WTC11 (cell line): ENCODE data around the gene DTNA. TPM values are rescaled to one million over a fixed set of nuclear protein-coding genes. Genes with fewer than 3 reads are reported as not detected.

ENCODE experiments used
- ATAC-seq: fragments of 200-7000 bp; cut with Tn5 transposase; 2 replicates; pipeline ENCODE4 v1.10.0; 2021; ENCODE audit warnings: mild to moderate bottlenecking, moderate library complexity
- CTCF ChIA-PET: fragments of 300-600 bp; sonication (Branson Sonifier 250); formaldehyde crosslinking; loops from one replicate; lab custom pipeline; 2021; ENCODE audit warnings: antibody characterized with exemption; lab: Charles Lee
- POLR2A ChIA-PET: fragments of 350-600 bp; sonication (Branson Sonifier 250); formaldehyde crosslinking; loops from one replicate; lab custom pipeline; 2021; ENCODE audit warnings: antibody characterized with exemption; lab: Charles Lee
- DNase-seq: peaks from one replicate; pipeline ENCODE4 v3.0.0; 2021; ENCODE audit warnings: low spot score
- H3K27ac Mint-ChIP-seq: 2 replicates; pipeline ENCODE4 v1.8.0; 2021; ENCODE audit warnings: mixed read lengths
- H3K27me3 Mint-ChIP-seq: 2 replicates; pipeline ENCODE4 v1.8.0; 2021; ENCODE audit warnings: low read depth, mild to moderate bottlenecking, moderate library complexity, mixed read lengths
- H3K36me3 Mint-ChIP-seq: 2 replicates; pipeline ENCODE4 v1.8.0; 2021; ENCODE audit warnings: mixed read lengths
- H3K4me1 Mint-ChIP-seq: 2 replicates; pipeline ENCODE4 v1.8.0; 2022; ENCODE audit warnings: mixed read lengths
- H3K4me3 Mint-ChIP-seq: 2 replicates; pipeline ENCODE4 v1.8.0; 2021; ENCODE audit warnings: mild to moderate bottlenecking, moderate library complexity, mixed read lengths
- H3K9me3 Mint-ChIP-seq: 2 replicates; pipeline ENCODE4 v1.8.0; 2021; ENCODE audit warnings: mixed read lengths
- GABPB1 ChIP-seq: sonication (generic); formaldehyde crosslinking; IDR thresholded peaks from 2 replicates; pipeline ENCODE4 v1.8.1; 2023; ENCODE audit warnings: mild to moderate bottlenecking, missing genetic modification reagents
- GRHL2 ChIP-seq: fragments of 250-450 bp; sonication (Bioruptor Pico); IDR thresholded peaks from 2 replicates; pipeline ENCODE4 v1.8.0; 2022; ENCODE audit warnings: mild to moderate bottlenecking, moderate library complexity; ENCODE audit not compliant: insufficient replicate concordance, severe bottlenecking
- KAT7 ChIP-seq: sonication (generic); formaldehyde crosslinking; IDR thresholded peaks from 2 replicates; pipeline ENCODE4 v1.8.1; 2023; ENCODE audit warnings: missing genetic modification reagents, mild to moderate bottlenecking, borderline replicate concordance
- NFE2L1 ChIP-seq: sonication (generic); formaldehyde crosslinking; IDR thresholded peaks from 2 replicates; pipeline ENCODE4 v1.8.1; 2023; ENCODE audit warnings: missing genetic modification reagents
- NFYB ChIP-seq: sonication (generic); formaldehyde crosslinking; conservative IDR thresholded peaks from 2 replicates; pipeline ENCODE4 v1.8.0; 2022; ENCODE audit warnings: low read depth, missing genetic modification reagents
- OVOL2 ChIP-seq: fragments of 250-450 bp; sonication (Bioruptor Pico); IDR thresholded peaks from 2 replicates; pipeline ENCODE4 v1.9.0; 2021; ENCODE audit warnings: mild to moderate bottlenecking, borderline replicate concordance
- SMAD3 ChIP-seq: sonication (generic); formaldehyde crosslinking; IDR thresholded peaks from 2 replicates; pipeline ENCODE4 v1.8.0; 2022; ENCODE audit warnings: missing genetic modification reagents, mild to moderate bottlenecking, borderline replicate concordance
- ZNF232 ChIP-seq: sonication (generic); formaldehyde crosslinking; IDR thresholded peaks from 2 replicates; pipeline ENCODE4 v1.8.0; 2022; ENCODE audit warnings: mild to moderate bottlenecking, missing genetic modification reagents
- total RNA-seq: library from RNA; stranded (reverse); gene quantifications from 3 replicates; pipeline ENCODE4 v1.2.3, GENCODE V29; 2021
- TF ChIP-seq, protein P1 (sequence below): sonication (generic); formaldehyde crosslinking; IDR thresholded peaks from 2 replicates; pipeline ENCODE4 v1.8.0; 2023; ENCODE audit warnings: missing genetic modification reagents, mild to moderate bottlenecking, borderline replicate concordance
- TF ChIP-seq, protein P2 (sequence below): fragments of 250-450 bp; sonication (Bioruptor Pico); IDR thresholded peaks from 2 replicates; pipeline ENCODE4 v1.9.0; 2021; ENCODE audit warnings: mild to moderate bottlenecking
- TF ChIP-seq, protein P3 (sequence below): sonication (generic); formaldehyde crosslinking; IDR thresholded peaks from 2 replicates; pipeline ENCODE4 v1.8.0; 2022; ENCODE audit warnings: missing genetic modification reagents
- TF ChIP-seq, protein P4 (sequence below): sonication (generic); formaldehyde crosslinking; IDR thresholded peaks from 2 replicates; pipeline ENCODE4 v1.8.1; 2023; ENCODE audit warnings: mild to moderate bottlenecking, missing genetic modification reagents, moderate library complexity
- TF ChIP-seq, protein P5 (sequence below): sonication (generic); formaldehyde crosslinking; IDR thresholded peaks from 2 replicates; pipeline ENCODE4 v1.8.0; 2022; ENCODE audit warnings: mild to moderate bottlenecking, missing genetic modification reagents
- TF ChIP-seq, protein P6 (sequence below): sonication (generic); formaldehyde crosslinking; IDR thresholded peaks from 2 replicates; pipeline ENCODE4 v1.8.0; 2023; ENCODE audit warnings: mild to moderate bottlenecking, missing genetic modification reagents

The DTNA gene
- total RNA-seq, 1 experiment from 2014 or later = 16.1 TPM

DNA sequence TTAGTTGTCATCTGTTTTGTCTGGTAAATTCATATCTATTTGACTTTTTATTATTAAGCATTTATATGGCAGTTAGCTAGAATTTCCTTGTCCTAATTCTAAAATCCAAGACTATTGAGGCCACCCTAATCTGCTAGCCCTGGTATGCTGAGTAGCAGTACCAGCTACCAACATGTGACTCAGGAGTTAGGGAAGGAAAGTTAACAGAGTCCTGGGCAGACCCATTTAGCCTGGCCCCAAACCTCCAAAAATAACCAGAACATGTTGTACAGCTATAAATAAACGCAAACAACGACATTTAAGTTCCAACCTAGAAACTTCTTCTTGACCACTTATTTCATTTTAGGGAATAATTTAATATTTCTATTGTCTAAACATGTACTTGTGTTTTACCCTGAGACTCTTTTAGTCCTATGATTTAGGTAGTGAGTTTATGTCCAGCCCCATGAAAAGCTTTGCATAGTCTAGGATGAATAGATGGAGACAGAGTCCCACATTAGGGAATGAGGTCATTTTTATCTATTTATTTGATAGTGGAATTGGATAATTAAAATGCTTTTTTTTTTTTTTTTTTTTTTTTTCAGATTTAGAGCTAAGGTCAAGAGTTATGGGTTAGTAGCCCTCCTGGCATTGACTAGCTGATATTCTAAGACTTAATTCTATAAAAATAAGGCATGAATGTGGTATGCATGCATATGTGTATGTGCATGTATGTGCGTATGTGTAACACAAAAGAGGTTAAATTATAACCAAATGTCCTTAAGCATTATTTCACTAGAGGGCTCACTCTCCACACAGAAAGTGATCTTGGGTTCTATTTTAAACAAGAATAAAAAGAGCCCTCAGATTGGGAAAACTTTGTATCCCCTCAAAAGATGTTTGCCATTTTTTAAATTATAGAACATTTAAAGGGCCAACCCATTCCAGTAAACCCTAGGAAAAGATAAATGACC, 171.1 kb downstream of the DTNA start (continued):
- TF ChIP-seq, protein P1, sequence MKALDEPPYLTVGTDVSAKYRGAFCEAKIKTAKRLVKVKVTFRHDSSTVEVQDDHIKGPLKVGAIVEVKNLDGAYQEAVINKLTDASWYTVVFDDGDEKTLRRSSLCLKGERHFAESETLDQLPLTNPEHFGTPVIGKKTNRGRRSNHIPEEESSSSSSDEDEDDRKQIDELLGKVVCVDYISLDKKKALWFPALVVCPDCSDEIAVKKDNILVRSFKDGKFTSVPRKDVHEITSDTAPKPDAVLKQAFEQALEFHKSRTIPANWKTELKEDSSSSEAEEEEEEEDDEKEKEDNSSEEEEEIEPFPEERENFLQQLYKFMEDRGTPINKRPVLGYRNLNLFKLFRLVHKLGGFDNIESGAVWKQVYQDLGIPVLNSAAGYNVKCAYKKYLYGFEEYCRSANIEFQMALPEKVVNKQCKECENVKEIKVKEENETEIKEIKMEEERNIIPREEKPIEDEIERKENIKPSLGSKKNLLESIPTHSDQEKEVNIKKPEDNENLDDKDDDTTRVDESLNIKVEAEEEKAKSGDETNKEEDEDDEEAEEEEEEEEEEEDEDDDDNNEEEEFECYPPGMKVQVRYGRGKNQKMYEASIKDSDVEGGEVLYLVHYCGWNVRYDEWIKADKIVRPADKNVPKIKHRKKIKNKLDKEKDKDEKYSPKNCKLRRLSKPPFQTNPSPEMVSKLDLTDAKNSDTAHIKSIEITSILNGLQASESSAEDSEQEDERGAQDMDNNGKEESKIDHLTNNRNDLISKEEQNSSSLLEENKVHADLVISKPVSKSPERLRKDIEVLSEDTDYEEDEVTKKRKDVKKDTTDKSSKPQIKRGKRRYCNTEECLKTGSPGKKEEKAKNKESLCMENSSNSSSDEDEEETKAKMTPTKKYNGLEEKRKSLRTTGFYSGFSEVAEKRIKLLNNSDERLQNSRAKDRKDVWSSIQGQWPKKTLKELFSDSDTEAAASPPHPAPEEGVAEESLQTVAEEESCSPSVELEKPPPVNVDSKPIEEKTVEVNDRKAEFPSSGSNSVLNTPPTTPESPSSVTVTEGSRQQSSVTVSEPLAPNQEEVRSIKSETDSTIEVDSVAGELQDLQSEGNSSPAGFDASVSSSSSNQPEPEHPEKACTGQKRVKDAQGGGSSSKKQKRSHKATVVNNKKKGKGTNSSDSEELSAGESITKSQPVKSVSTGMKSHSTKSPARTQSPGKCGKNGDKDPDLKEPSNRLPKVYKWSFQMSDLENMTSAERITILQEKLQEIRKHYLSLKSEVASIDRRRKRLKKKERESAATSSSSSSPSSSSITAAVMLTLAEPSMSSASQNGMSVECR (CRISPR knock-in tag) = no peak
- TF ChIP-seq, protein P2, sequence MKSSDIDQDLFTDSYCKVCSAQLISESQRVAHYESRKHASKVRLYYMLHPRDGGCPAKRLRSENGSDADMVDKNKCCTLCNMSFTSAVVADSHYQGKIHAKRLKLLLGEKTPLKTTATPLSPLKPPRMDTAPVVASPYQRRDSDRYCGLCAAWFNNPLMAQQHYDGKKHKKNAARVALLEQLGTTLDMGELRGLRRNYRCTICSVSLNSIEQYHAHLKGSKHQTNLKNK = no peak
- no peak for TF ChIP-seq NFE2L1 (CRISPR knock-in tag)

DNA sequence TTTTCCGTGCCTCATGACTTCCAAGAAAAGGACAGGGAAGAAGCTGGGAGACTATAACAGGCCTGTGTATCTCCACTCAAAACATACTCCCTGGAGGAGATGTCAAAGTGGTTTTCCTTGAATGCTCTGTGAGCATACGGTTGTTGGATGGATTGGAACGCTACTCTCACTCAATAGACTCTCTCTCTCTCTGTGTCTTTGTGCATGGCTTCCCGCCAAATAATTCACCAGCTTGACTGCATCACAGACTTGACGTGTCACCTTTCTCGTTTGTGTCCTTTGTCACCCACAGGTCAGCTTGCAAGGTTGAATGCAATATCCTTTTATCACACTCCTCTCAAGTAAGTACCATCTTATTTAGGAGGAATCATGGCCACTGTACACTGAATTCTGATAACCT, 174.3 kb downstream of the DTNA start:
- H3K9me3 Mint-ChIP-seq = no peaks in the 10 kb centered on the region
- no peaks in the 10 kb centered on the region for H3K36me3 Mint-ChIP-seq
- TF ChIP-seq, protein P3, sequence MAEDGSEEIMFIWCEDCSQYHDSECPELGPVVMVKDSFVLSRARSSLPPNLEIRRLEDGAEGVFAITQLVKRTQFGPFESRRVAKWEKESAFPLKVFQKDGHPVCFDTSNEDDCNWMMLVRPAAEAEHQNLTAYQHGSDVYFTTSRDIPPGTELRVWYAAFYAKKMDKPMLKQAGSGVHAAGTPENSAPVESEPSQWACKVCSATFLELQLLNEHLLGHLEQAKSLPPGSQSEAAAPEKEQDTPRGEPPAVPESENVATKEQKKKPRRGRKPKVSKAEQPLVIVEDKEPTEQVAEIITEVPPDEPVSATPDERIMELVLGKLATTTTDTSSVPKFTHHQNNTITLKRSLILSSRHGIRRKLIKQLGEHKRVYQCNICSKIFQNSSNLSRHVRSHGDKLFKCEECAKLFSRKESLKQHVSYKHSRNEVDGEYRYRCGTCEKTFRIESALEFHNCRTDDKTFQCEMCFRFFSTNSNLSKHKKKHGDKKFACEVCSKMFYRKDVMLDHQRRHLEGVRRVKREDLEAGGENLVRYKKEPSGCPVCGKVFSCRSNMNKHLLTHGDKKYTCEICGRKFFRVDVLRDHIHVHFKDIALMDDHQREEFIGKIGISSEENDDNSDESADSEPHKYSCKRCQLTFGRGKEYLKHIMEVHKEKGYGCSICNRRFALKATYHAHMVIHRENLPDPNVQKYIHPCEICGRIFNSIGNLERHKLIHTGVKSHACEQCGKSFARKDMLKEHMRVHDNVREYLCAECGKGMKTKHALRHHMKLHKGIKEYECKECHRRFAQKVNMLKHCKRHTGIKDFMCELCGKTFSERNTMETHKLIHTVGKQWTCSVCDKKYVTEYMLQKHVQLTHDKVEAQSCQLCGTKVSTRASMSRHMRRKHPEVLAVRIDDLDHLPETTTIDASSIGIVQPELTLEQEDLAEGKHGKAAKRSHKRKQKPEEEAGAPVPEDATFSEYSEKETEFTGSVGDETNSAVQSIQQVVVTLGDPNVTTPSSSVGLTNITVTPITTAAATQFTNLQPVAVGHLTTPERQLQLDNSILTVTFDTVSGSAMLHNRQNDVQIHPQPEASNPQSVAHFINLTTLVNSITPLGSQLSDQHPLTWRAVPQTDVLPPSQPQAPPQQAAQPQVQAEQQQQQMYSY (CRISPR knock-in tag) = no peak
- TF ChIP-seq, protein P1 (CRISPR knock-in tag) = no peak
- no peak for TF ChIP-seq SMAD3 (CRISPR knock-in tag)
- TF ChIP-seq, protein P4, sequence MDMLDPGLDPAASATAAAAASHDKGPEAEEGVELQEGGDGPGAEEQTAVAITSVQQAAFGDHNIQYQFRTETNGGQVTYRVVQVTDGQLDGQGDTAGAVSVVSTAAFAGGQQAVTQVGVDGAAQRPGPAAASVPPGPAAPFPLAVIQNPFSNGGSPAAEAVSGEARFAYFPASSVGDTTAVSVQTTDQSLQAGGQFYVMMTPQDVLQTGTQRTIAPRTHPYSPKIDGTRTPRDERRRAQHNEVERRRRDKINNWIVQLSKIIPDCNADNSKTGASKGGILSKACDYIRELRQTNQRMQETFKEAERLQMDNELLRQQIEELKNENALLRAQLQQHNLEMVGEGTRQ = no peak
- TF ChIP-seq, protein P5, sequence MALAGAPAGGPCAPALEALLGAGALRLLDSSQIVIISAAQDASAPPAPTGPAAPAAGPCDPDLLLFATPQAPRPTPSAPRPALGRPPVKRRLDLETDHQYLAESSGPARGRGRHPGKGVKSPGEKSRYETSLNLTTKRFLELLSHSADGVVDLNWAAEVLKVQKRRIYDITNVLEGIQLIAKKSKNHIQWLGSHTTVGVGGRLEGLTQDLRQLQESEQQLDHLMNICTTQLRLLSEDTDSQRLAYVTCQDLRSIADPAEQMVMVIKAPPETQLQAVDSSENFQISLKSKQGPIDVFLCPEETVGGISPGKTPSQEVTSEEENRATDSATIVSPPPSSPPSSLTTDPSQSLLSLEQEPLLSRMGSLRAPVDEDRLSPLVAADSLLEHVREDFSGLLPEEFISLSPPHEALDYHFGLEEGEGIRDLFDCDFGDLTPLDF = no peak
- TF ChIP-seq GABPB1 (CRISPR knock-in tag) = no peak
- TF ChIP-seq NFYB (CRISPR knock-in tag) = no peak
- TF ChIP-seq KAT7 (CRISPR knock-in tag) = no peak
- TF ChIP-seq OVOL2 (CRISPR knock-in tag) = no peak
- TF ChIP-seq, protein P6, sequence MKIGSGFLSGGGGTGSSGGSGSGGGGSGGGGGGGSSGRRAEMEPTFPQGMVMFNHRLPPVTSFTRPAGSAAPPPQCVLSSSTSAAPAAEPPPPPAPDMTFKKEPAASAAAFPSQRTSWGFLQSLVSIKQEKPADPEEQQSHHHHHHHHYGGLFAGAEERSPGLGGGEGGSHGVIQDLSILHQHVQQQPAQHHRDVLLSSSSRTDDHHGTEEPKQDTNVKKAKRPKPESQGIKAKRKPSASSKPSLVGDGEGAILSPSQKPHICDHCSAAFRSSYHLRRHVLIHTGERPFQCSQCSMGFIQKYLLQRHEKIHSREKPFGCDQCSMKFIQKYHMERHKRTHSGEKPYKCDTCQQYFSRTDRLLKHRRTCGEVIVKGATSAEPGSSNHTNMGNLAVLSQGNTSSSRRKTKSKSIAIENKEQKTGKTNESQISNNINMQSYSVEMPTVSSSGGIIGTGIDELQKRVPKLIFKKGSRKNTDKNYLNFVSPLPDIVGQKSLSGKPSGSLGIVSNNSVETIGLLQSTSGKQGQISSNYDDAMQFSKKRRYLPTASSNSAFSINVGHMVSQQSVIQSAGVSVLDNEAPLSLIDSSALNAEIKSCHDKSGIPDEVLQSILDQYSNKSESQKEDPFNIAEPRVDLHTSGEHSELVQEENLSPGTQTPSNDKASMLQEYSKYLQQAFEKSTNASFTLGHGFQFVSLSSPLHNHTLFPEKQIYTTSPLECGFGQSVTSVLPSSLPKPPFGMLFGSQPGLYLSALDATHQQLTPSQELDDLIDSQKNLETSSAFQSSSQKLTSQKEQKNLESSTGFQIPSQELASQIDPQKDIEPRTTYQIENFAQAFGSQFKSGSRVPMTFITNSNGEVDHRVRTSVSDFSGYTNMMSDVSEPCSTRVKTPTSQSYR (CRISPR knock-in tag) = no peak
- no peak for TF ChIP-seq GRHL2 (CRISPR knock-in tag)
- no peak for TF ChIP-seq ZNF232 (CRISPR knock-in tag)
- no peak for DNase-seq
- peaks cover 7% of the 10 kb centered on the region for H3K4me1 Mint-ChIP-seq
- peak overlapping the region; percentile 86; the same call in 1 of the 2 replicates for H3K27ac Mint-ChIP-seq
- ChIA-PET POLR2A (interaction anchor here (0.6 kb wide), 1 partner anchor 479 kb away, joined by 9 read pairs; no protein-coding TSS in a partner anchor), CTCF (interaction anchor here (1.0 kb wide), 1 partner anchor 17 kb away, joined by 6 read pairs; no protein-coding TSS in a partner anchor)
- H3K27me3 Mint-ChIP-seq = no peaks in the 10 kb centered on the region
- no peak for ATAC-seq
- no peak overlapping the region for H3K4me3 Mint-ChIP-seq
